Prostate gland (tissue), 2 donors: ENCODE measurements around the gene GCM1.

ENCODE experiments used
- POLR2A ChIP-seq: fragments of 450-650 bp; IDR thresholded peaks from one replicate; pipeline ENCODE4 v1.6.1; 2016; ENCODE audit warnings: antibody characterized with exemption, mild to moderate bottlenecking
- POLR2AphosphoS5 ChIP-seq: sonication (generic); formaldehyde crosslinking; IDR thresholded peaks from one replicate; pipeline ENCODE4 v1.6.1; 2017; ENCODE audit warnings: antibody characterized with exemption
- TF ChIP-seq, protein P1 (sequence below), 4 experiments: fragments of 200-600 bp in 2 of 4; fragments of 450-650 bp in 2 of 4; sonication (generic) in 2 of 4; IDR thresholded peaks; 1 replicate in 3 of 4; 2 replicates in 1 of 4; pipeline ENCODE4 v1.5.1; 2016 to 2019; ENCODE audit warnings: antibody characterized with exemption in 4 of 4, mild to moderate bottlenecking in 2 of 4, moderate library complexity in 2 of 4

- TF ChIP-seq, protein P1, sequence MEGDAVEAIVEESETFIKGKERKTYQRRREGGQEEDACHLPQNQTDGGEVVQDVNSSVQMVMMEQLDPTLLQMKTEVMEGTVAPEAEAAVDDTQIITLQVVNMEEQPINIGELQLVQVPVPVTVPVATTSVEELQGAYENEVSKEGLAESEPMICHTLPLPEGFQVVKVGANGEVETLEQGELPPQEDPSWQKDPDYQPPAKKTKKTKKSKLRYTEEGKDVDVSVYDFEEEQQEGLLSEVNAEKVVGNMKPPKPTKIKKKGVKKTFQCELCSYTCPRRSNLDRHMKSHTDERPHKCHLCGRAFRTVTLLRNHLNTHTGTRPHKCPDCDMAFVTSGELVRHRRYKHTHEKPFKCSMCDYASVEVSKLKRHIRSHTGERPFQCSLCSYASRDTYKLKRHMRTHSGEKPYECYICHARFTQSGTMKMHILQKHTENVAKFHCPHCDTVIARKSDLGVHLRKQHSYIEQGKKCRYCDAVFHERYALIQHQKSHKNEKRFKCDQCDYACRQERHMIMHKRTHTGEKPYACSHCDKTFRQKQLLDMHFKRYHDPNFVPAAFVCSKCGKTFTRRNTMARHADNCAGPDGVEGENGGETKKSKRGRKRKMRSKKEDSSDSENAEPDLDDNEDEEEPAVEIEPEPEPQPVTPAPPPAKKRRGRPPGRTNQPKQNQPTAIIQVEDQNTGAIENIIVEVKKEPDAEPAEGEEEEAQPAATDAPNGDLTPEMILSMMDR (IDR thresholded peaks at IDR 0.05): no peak
- no peak for TF ChIP-seq POLR2A
- TF ChIP-seq POLR2AphosphoS5: no peak
Observed at GRCh38 chr6:53133961-53134360, 14.7 kb downstream of the GCM1 start.
